ENCODE measurements around the gene CEACAM6.
A peak's percentile ranks its signal among the peaks of the same experiment; 100 is the strongest.

CEACAM6 gene

GRCh38 chr19:41740415-41741243, 14.7 kb upstream of the CEACAM6 start:
- Histone ChIP-seq H3K4ac (ENCODE audit: low read depth, low read length) (no peak overlapping the region), H3K79me1 (ENCODE audit: low read length) (no peaks in the 10 kb centered on the region), H3K4me2 (ENCODE audit: low read length) (no peak overlapping the region), H3K56ac (ENCODE audit: low read length) (no peak overlapping the region), H3K27me3 (ENCODE audit: insufficient read depth, low read length, poor library complexity) (no peaks in the 10 kb centered on the region), H2BK5ac (ENCODE audit: low read length) (no peak overlapping the region), H4K8ac (ENCODE audit: low read depth, low read length) (no peak overlapping the region), H3K9ac (ENCODE audit: low read length) (no peak overlapping the region), H2BK15ac (replicated peaks; ENCODE audit: low read depth) (no peak overlapping the region), H3K79me2 (ENCODE audit: control insufficient read depth, insufficient read depth, low read length) (no peaks in the 10 kb centered on the region), H2AK5ac (ENCODE audit: low read length) (no peak overlapping the region), H3K23ac (ENCODE audit: low read length) (no peak overlapping the region), H3K4me1 (ENCODE audit: control insufficient read depth, low read depth, low read length) (no peaks in the 10 kb centered on the region), H4K5ac (ENCODE audit: low read length) (no peak overlapping the region), H3K36me3 (ENCODE audit: control insufficient read depth, insufficient read depth, low read length) (no peaks in the 10 kb centered on the region), H3K27ac (ENCODE audit: low read depth, low read length) (no peak overlapping the region), H3K18ac (ENCODE audit: low read length) (no peak overlapping the region), H3K4me3 (ENCODE audit: low read length) (no peak overlapping the region), H2BK120ac (ENCODE audit: low read depth, low read length) (no peak overlapping the region)
- no peak for DNase-seq
- WGBS (ENCODE audit: extremely low coverage, insufficient coverage, low lambda C conversion rate), result no CpG with 5 or more reads among the region's 5 CpGs

- Histone ChIP-seq H3K36me3 (ENCODE audit: control insufficient read depth, insufficient read depth, low read length) (no peaks in the 10 kb centered on the region), H3K4me2 (ENCODE audit: low read length) (no peak overlapping the region), H3K79me1 (ENCODE audit: low read length) (no peaks in the 10 kb centered on the region), H2BK15ac (replicated peaks; ENCODE audit: low read depth) (no peak overlapping the region), H2BK120ac (ENCODE audit: low read depth, low read length) (no peak overlapping the region), H3K56ac (ENCODE audit: low read length) (no peak overlapping the region), H3K9ac (ENCODE audit: low read length) (no peak overlapping the region), H4K5ac (ENCODE audit: low read length) (no peak overlapping the region), H3K4ac (ENCODE audit: low read depth, low read length) (no peak overlapping the region), H3K4me3 (ENCODE audit: low read length) (no peak overlapping the region), H3K27ac (ENCODE audit: low read depth, low read length) (no peak overlapping the region), H3K27me3 (ENCODE audit: insufficient read depth, low read length, poor library complexity) (no peaks in the 10 kb centered on the region), H3K4me1 (ENCODE audit: control insufficient read depth, low read depth, low read length) (no peaks in the 10 kb centered on the region), H3K79me2 (ENCODE audit: control insufficient read depth, insufficient read depth, low read length) (no peaks in the 10 kb centered on the region), H3K18ac (ENCODE audit: low read length) (no peak overlapping the region), H2AK5ac (ENCODE audit: low read length) (no peak overlapping the region), H4K8ac (ENCODE audit: low read depth, low read length) (no peak overlapping the region), H3K23ac (ENCODE audit: low read length) (no peak overlapping the region), H2BK5ac (ENCODE audit: low read length) (no peak overlapping the region)
- no peak for DNase-seq
- no CpG with 5 or more reads among the region's 2 CpGs for WGBS (ENCODE audit: extremely low coverage, insufficient coverage, low lambda C conversion rate)
These were observed 14.1 kb upstream of the CEACAM6 start for GRCh38 chr19:41741244-41741554.

GRCh38 chr19:41744850-41745249, 10.5 kb upstream of the CEACAM6 start:
- H2BK15ac ChIP-seq (replicated peaks; ENCODE audit: low read depth), result no peak overlapping the region
- no peaks in the 10 kb centered on the region for H3K36me3 ChIP-seq (ENCODE audit: control insufficient read depth, insufficient read depth, low read length)
- no peak overlapping the region for H3K4ac ChIP-seq (ENCODE audit: low read depth, low read length)
- H2BK120ac ChIP-seq (ENCODE audit: low read depth, low read length), result no peak overlapping the region
- no peak overlapping the region for H3K27ac ChIP-seq (ENCODE audit: low read depth, low read length)
- H3K56ac ChIP-seq (ENCODE audit: low read length), result no peak overlapping the region
- H3K79me2 ChIP-seq (ENCODE audit: control insufficient read depth, insufficient read depth, low read length), result no peaks in the 10 kb centered on the region
- H3K23ac ChIP-seq (ENCODE audit: low read length), result no peak overlapping the region
- no peak overlapping the region for H2AK5ac ChIP-seq (ENCODE audit: low read length)
- no peak overlapping the region for H4K5ac ChIP-seq (ENCODE audit: low read length)
- no peak overlapping the region for H3K9ac ChIP-seq (ENCODE audit: low read length)
- H4K8ac ChIP-seq (ENCODE audit: low read depth, low read length), result no peak overlapping the region
- no peak overlapping the region for H2BK5ac ChIP-seq (ENCODE audit: low read length)
- no peaks in the 10 kb centered on the region for H3K27me3 ChIP-seq (ENCODE audit: insufficient read depth, low read length, poor library complexity)
- H3K4me3 ChIP-seq (ENCODE audit: low read length), result no peak overlapping the region
- DNase-seq, result no peak
- H3K4me1 ChIP-seq (ENCODE audit: control insufficient read depth, low read depth, low read length), result no peaks in the 10 kb centered on the region
- H3K18ac ChIP-seq (ENCODE audit: low read length), result no peak overlapping the region
- WGBS (ENCODE audit: extremely low coverage, insufficient coverage, low lambda C conversion rate), result no CpG with 5 or more reads among the region's 4 CpGs
- no peaks in the 10 kb centered on the region for H3K79me1 ChIP-seq (ENCODE audit: low read length)
- no peak overlapping the region for H3K4me2 ChIP-seq (ENCODE audit: low read length)

- no peak overlapping the region for H2AK5ac ChIP-seq (ENCODE audit: low read length)
- WGBS (ENCODE audit: extremely low coverage, insufficient coverage, low lambda C conversion rate), result no CpG with 5 or more reads among the region's 5 CpGs
- H3K9ac ChIP-seq (ENCODE audit: low read length), result no peak overlapping the region
- H2BK15ac ChIP-seq (replicated peaks; ENCODE audit: low read depth), result no peak overlapping the region
- no peaks in the 10 kb centered on the region for H3K27me3 ChIP-seq (ENCODE audit: insufficient read depth, low read length, poor library complexity)
- H3K36me3 ChIP-seq (ENCODE audit: control insufficient read depth, insufficient read depth, low read length), result no peaks in the 10 kb centered on the region
- H3K79me1 ChIP-seq (ENCODE audit: low read length), result no peaks in the 10 kb centered on the region
- DNase-seq, result no peak
- no peak overlapping the region for H3K4me2 ChIP-seq (ENCODE audit: low read length)
- no peak overlapping the region for H3K18ac ChIP-seq (ENCODE audit: low read length)
- H3K4me1 ChIP-seq (ENCODE audit: control insufficient read depth, low read depth, low read length), result no peaks in the 10 kb centered on the region
- no peak overlapping the region for H4K5ac ChIP-seq (ENCODE audit: low read length)
- no peak overlapping the region for H3K56ac ChIP-seq (ENCODE audit: low read length)
- H3K27ac ChIP-seq (ENCODE audit: low read depth, low read length), result no peak overlapping the region
- H3K4ac ChIP-seq (ENCODE audit: low read depth, low read length), result no peak overlapping the region
- no peak overlapping the region for H4K8ac ChIP-seq (ENCODE audit: low read depth, low read length)
- no peaks in the 10 kb centered on the region for H3K79me2 ChIP-seq (ENCODE audit: control insufficient read depth, insufficient read depth, low read length)
- H2BK120ac ChIP-seq (ENCODE audit: low read depth, low read length), result no peak overlapping the region
- H3K23ac ChIP-seq (ENCODE audit: low read length), result no peak overlapping the region
- H3K4me3 ChIP-seq (ENCODE audit: low read length), result no peak overlapping the region
- no peak overlapping the region for H2BK5ac ChIP-seq (ENCODE audit: low read length)
These were observed 9.6 kb upstream of the CEACAM6 start for GRCh38 chr19:41745756-41746155.

DNA sequence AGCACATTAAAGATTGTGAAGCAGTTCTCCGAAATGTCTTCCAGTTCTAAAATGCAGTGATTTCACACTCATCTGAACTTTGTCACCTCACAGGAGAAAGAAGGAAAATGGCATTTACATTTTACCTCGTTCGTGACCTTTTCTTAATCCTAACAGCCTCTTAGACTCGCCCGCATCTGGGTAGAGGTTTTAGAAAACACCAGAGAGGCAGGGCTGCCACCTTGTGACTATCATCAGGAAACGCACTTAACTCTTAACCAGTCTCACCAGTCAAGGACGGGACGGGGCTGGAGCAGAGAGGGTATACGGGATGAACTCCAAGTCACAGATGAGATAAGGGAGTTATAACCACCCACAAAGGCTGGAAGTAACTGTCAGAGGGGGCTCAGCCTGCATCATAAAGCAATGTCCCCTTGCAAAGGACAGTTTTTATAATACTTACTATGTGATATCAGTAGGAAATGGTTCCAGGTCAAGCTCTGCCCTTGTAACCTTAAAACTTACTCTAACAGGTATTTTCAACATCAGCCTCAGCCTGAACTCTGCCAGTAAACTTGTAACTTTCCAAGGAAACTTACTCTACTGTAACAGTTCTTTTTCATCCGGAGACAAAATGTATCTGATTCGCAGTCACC, 8.6 kb upstream of the CEACAM6 start:
- no peak overlapping the region for H2BK120ac ChIP-seq (ENCODE audit: low read depth, low read length)
- WGBS (ENCODE audit: extremely low coverage, insufficient coverage, low lambda C conversion rate), result no CpG with 5 or more reads among the region's 11 CpGs
- H3K79me2 ChIP-seq (ENCODE audit: control insufficient read depth, insufficient read depth, low read length), result no peaks in the 10 kb centered on the region
- no peaks in the 10 kb centered on the region for H3K4me1 ChIP-seq (ENCODE audit: control insufficient read depth, low read depth, low read length)
- no peak overlapping the region for H3K23ac ChIP-seq (ENCODE audit: low read length)
- H3K79me1 ChIP-seq (ENCODE audit: low read length), result no peaks in the 10 kb centered on the region
- no peak overlapping the region for H2AK5ac ChIP-seq (ENCODE audit: low read length)
- no peak overlapping the region for H3K56ac ChIP-seq (ENCODE audit: low read length)
- no peak overlapping the region for H3K27ac ChIP-seq (ENCODE audit: low read depth, low read length)
- H3K27me3 ChIP-seq (ENCODE audit: insufficient read depth, low read length, poor library complexity), result no peaks in the 10 kb centered on the region
- H2BK5ac ChIP-seq (ENCODE audit: low read length), result no peak overlapping the region
- H3K4me3 ChIP-seq (ENCODE audit: low read length), result no peak overlapping the region
- no peak overlapping the region for H3K4ac ChIP-seq (ENCODE audit: low read depth, low read length)
- H3K4me2 ChIP-seq (ENCODE audit: low read length), result no peak overlapping the region
- H2BK15ac ChIP-seq (replicated peaks; ENCODE audit: low read depth), result no peak overlapping the region
- H4K5ac ChIP-seq (ENCODE audit: low read length), result no peak overlapping the region
- H4K8ac ChIP-seq (ENCODE audit: low read depth, low read length), result no peak overlapping the region
- peak; percentile 60 for DNase-seq
- no peak overlapping the region for H3K9ac ChIP-seq (ENCODE audit: low read length)
- H3K18ac ChIP-seq (ENCODE audit: low read length), result no peak overlapping the region
- H3K36me3 ChIP-seq (ENCODE audit: control insufficient read depth, insufficient read depth, low read length), result no peaks in the 10 kb centered on the region
